Suprapubic skin (tissue), 4 donors: ENCODE data around the gene OR6N1. TPM values are rescaled to one million over a fixed set of nuclear protein-coding genes. Genes with fewer than 3 reads are reported as not detected.

Experiments
- DNase-seq, 2 donors: peaks; one replicate each; pipeline ENCODE4 v3.0.0-alpha.2; 2019; ENCODE audit warnings: low spot score in 2 of 2
- H3K27ac ChIP-seq: fragments of 200-600 bp; sonication (generic); one replicate; pipeline ENCODE4 v1.5.1; 2019
- H3K27me3 ChIP-seq: fragments of 200-600 bp; sonication (generic); one replicate; pipeline ENCODE4 v1.5.1; 2019
- H3K36me3 ChIP-seq: fragments of 200-600 bp; sonication (generic); one replicate; pipeline ENCODE4 v1.5.1; 2019
- H3K4me1 ChIP-seq: fragments of 200-600 bp; sonication (generic); one replicate; pipeline ENCODE4 v1.5.1; 2019
- H3K4me3 ChIP-seq: fragments of 200-600 bp; sonication (generic); one replicate; pipeline ENCODE4 v1.5.1; 2019; ENCODE audit warnings: mild to moderate bottlenecking
- H3K9me3 ChIP-seq: fragments of 200-600 bp; sonication (generic); one replicate; pipeline ENCODE4 v1.5.1; 2019
- EP300 ChIP-seq: sonication (generic); formaldehyde crosslinking; IDR thresholded peaks from one replicate; pipeline ENCODE4 v1.6.1; 2017; ENCODE audit warnings: antibody characterized with exemption
- POLR2A ChIP-seq, 2 donors: fragments of 450-650 bp; IDR thresholded peaks; one replicate each; pipeline ENCODE4 v1.6.1; 2017; ENCODE audit warnings: antibody characterized with exemption in 2 of 2, mild to moderate bottlenecking in 2 of 2, moderate library complexity in 2 of 2
- POLR2AphosphoS5 ChIP-seq, 3 donors: sonication (generic); formaldehyde crosslinking; IDR thresholded peaks; one replicate each; pipeline ENCODE4 v1.6.1; 2017; ENCODE audit warnings: antibody characterized with exemption in 3 of 3
- WGBS: methylation state at CpG from one replicate; pipeline ENCODE4 v1.1.5; 2018; 5-methylcytosine and 5-hydroxymethylcytosine counted together
- total RNA-seq, 4 donors: library from RNA; depleted of rRNA; stranded (reverse); fragments of >200 nt; gene quantifications; one replicate each; pipeline ENCODE4 v1.1.0, GENCODE V29; 2016
- TF ChIP-seq, protein P1 (sequence below), 2 donors: fragments of 200-600 bp in 1 of 2; fragments of 450-650 bp in 1 of 2; sonication (generic) in 1 of 2; IDR thresholded peaks; one replicate each; pipeline ENCODE4 v1.5.1; 2016 to 2019; ENCODE audit warnings: antibody characterized with exemption in 2 of 2, mild to moderate bottlenecking in 1 of 2, moderate library complexity in 1 of 2

OR6N1 gene
- total RNA-seq, 4 donors from 2014 or later, result not detected

DNA sequence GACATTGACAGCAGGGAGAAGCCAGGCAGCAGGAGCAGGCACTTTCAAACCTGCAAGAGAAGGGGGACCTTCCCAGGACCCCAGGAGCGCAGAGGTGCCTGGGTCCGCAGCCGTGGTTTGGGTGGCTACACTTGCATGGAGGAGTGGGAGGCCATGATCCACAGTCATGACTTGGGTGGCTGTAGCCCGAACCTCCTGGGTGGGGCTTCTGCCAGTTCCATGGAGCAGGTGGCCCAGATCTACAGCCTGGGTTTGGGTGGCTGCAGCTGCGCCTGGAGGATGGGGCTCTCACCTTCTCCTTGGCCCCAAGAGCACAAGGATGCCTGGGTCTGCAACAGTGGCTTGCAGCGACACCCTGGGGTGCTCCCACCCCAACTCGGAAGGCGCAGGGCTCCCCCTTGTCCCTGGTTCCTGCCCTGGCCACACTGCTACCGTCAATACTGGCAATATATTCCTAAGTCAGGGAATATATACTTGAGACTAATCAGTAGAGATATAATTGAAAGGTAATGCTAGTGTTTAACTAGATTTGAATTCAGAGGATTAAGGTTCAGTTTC, 19.8 kb downstream of the OR6N1 start:
- TF ChIP-seq POLR2AphosphoS5 (IDR thresholded peaks at IDR 0.05), result no peak
- TF ChIP-seq, protein P1, sequence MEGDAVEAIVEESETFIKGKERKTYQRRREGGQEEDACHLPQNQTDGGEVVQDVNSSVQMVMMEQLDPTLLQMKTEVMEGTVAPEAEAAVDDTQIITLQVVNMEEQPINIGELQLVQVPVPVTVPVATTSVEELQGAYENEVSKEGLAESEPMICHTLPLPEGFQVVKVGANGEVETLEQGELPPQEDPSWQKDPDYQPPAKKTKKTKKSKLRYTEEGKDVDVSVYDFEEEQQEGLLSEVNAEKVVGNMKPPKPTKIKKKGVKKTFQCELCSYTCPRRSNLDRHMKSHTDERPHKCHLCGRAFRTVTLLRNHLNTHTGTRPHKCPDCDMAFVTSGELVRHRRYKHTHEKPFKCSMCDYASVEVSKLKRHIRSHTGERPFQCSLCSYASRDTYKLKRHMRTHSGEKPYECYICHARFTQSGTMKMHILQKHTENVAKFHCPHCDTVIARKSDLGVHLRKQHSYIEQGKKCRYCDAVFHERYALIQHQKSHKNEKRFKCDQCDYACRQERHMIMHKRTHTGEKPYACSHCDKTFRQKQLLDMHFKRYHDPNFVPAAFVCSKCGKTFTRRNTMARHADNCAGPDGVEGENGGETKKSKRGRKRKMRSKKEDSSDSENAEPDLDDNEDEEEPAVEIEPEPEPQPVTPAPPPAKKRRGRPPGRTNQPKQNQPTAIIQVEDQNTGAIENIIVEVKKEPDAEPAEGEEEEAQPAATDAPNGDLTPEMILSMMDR (IDR thresholded peaks at IDR 0.05), result no peak
- no peak for TF ChIP-seq EP300
- TF ChIP-seq POLR2A (IDR thresholded peaks at IDR 0.05), result no peak
- 93% methylated on average over 6 of the region's 9 CpGs for WGBS
- DNase-seq, result no peak

DNA sequence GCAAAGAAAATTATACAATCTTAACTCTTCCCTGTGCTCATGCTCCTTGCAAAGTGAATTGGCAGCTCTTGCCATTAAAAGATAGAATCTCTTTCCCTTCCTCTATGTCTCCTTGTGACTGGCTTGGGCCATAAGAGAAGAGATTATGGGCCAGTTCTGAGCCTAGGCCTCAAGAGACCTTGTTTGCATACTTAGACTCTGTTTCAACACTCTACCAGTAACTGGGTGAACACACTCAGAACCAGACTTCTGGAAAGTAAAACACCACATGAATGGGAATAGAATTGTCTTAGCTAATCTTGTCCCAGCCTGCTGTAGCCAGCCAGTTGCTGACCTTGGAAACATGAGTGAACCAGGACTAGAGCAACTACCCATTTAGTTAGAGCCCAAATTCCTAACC, 36.1 kb downstream of the OR6N1 start:
- H3K4me3 ChIP-seq, result no peak overlapping the region
- DNase-seq, result no peak
- TF ChIP-seq, protein P1 (IDR thresholded peaks at IDR 0.05), result no peak
- TF ChIP-seq POLR2A (IDR thresholded peaks at IDR 0.05) (no peak), POLR2AphosphoS5 (IDR thresholded peaks at IDR 0.05) (no peak), EP300 (no peak)
- no peaks in the 10 kb centered on the region for H3K4me1 ChIP-seq
- H3K36me3 ChIP-seq, result no peaks in the 10 kb centered on the region
- H3K27ac ChIP-seq, result no peak overlapping the region
- no peaks in the 10 kb centered on the region for H3K9me3 ChIP-seq
- H3K27me3 ChIP-seq, result peaks cover 3% of the 10 kb centered on the region

More for the DNA sequence above, 19.8 kb downstream of the OR6N1 start:
- H3K36me3 ChIP-seq, result no peaks in the 10 kb centered on the region
- no peaks in the 10 kb centered on the region for H3K9me3 ChIP-seq
- no peak overlapping the region for H3K27ac ChIP-seq
- no peaks in the 10 kb centered on the region for H3K4me1 ChIP-seq
- H3K27me3 ChIP-seq, result no peaks in the 10 kb centered on the region
- no peak overlapping the region for H3K4me3 ChIP-seq

DNA sequence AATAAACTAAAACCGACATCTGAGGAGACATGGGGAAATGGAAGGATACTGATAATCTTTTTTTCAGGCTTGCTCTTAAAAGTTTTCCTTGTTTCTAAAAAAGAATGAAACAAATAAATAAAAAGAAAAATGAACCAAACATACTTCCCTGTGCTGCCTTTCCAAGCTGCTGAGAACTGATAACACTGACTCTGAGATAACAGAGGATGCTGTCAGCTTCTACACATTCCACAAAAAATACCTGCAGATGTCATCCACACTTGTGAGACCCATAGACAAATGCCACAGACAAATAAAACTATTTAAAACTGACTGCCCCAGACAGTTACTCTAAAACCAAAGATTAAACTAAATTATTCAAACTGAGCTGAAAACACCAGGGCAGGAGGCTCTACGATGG, 39.5 kb downstream of the OR6N1 start:
- TF ChIP-seq, protein P1 (IDR thresholded peaks at IDR 0.05), result no peak
- Histone ChIP-seq H3K36me3 (no peaks in the 10 kb centered on the region), H3K27me3 (peaks cover 3% of the 10 kb centered on the region), H3K4me3 (no peak overlapping the region), H3K27ac (no peak overlapping the region), H3K9me3 (no peaks in the 10 kb centered on the region), H3K4me1 (no peaks in the 10 kb centered on the region)
- DNase-seq, result no peak
- 55% methylated on average over 2 of the region's 2 CpGs for WGBS

DNA sequence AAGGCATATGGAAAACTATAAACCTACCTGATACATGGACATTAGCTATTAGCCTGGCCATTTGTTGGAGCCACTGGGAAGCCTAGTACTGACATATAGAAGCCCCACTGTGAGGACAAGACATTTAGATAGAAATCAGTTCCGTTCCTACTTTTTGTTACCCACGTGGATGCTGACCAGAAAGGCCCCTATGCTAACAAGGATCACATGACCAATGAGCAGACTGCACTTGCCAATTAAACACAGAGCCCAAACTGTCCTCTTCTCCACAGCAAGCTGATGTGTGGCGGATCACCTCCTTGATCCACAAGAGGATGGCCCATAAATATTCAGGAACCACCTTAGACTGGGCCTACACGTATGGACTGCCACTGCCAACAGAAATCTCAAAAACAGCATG, 40.3 kb downstream of the OR6N1 start:
- TF ChIP-seq, protein P1 (IDR thresholded peaks at IDR 0.05), result no peak
- no peak for TF ChIP-seq POLR2AphosphoS5 (IDR thresholded peaks at IDR 0.05)
- TF ChIP-seq EP300, result no peak
- no peak for TF ChIP-seq POLR2A (IDR thresholded peaks at IDR 0.05)
- H3K4me1 ChIP-seq, result no peaks in the 10 kb centered on the region
- H3K4me3 ChIP-seq, result no peak overlapping the region
- no peak for DNase-seq
- H3K27me3 ChIP-seq, result peaks cover 3% of the 10 kb centered on the region
- WGBS, result 75% methylated on average over 4 of the region's 4 CpGs
- H3K36me3 ChIP-seq, result no peaks in the 10 kb centered on the region
- no peak overlapping the region for H3K27ac ChIP-seq
- no peaks in the 10 kb centered on the region for H3K9me3 ChIP-seq

DNA sequence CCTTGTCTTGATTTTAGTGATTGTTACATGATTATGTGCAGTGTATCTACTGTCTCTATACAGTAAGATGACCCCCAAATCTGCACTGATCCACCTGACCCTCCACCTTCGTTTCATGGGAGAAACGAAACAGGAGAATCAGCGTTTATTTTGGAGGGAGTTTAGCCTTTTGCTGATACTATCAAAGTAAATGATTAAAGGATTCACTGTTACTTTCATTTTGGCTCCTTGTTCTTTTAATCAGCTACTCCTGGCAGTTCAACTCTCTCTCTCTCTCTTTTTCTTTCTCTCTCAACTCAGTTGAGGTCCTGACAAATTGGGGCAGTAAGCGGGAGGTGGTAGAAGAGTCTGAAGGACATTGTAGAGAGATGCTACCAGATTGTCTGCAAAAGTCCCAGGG, 41.5 kb downstream of the OR6N1 start:
- H3K27ac ChIP-seq, result no peak overlapping the region
- TF ChIP-seq EP300 (no peak), POLR2A (IDR thresholded peaks at IDR 0.05) (no peak), POLR2AphosphoS5 (IDR thresholded peaks at IDR 0.05) (no peak)
- TF ChIP-seq, protein P1 (IDR thresholded peaks at IDR 0.05), result no peak
- H3K9me3 ChIP-seq, result no peaks in the 10 kb centered on the region
- peaks cover 3% of the 10 kb centered on the region for H3K27me3 ChIP-seq
- H3K4me3 ChIP-seq, result no peak overlapping the region
- no peaks in the 10 kb centered on the region for H3K36me3 ChIP-seq
- WGBS, result 61% methylated on average over 4 of the region's 4 CpGs
- no peak for DNase-seq
- no peaks in the 10 kb centered on the region for H3K4me1 ChIP-seq
